HepG2 (cell line): ENCODE results near the gene RNF150.

ENCODE experiments used
- DPF2 ChIP-seq: sonication (generic); formaldehyde crosslinking; IDR thresholded peaks from 2 replicates; pipeline ENCODE4 v1.4.0; 2020; ENCODE audit warnings: mild to moderate bottlenecking, low read depth, missing genetic modification reagents, borderline replicate concordance
- KAT2B ChIP-seq: fragments of 150-350 bp; IDR thresholded peaks from 2 replicates; pipeline ENCODE4 v1.6.1; 2014; ENCODE audit warnings: low read depth, low read length, borderline replicate concordance
- MXI1 ChIP-seq: IDR thresholded peaks from 3 replicates; pipeline ENCODE4 v1.6.1; 2012; ENCODE audit warnings: low read depth, low read length, inconsistent platforms, borderline replicate concordance
- NFATC3 ChIP-seq: sonication (generic); formaldehyde crosslinking; IDR thresholded peaks from 2 replicates; pipeline ENCODE4 v1.5.1; 2020; ENCODE audit warnings: mild to moderate bottlenecking, missing genetic modification reagents
- PHF5A ChIP-seq: IDR thresholded peaks from one replicate; pipeline ENCODE4 v1.6.1; 2018; ENCODE audit warnings: low read depth, missing genetic modification reagents; ENCODE audit not compliant: unreplicated experiment
- RCOR2 ChIP-seq: IDR thresholded peaks from 2 replicates; pipeline ENCODE4 v1.6.1; 2016; ENCODE audit warnings: missing biosample characterization, missing genetic modification reagents
- SP1 ChIP-seq, 2 experiments: fragments of 450-650 bp in 1 of 2; sonication (generic) in 1 of 2; formaldehyde crosslinking in 1 of 2; IDR thresholded peaks; 2 replicates each; pipeline versions ENCODE4 v1.4.0 to v1.6.1; 2016 to 2020; ENCODE audit warnings: missing genetic modification reagents in 1 of 2
- TRIM24 ChIP-seq: sonication (generic); formaldehyde crosslinking; IDR thresholded peaks from 2 replicates; pipeline ENCODE4 v1.8.0; 2022; ENCODE audit warnings: mild to moderate bottlenecking, missing genetic modification reagents
- ZNF12 ChIP-seq: sonication (generic); formaldehyde crosslinking; IDR thresholded peaks from 2 replicates; pipeline ENCODE4 v1.5.0; 2020; ENCODE audit warnings: missing genetic modification reagents

GRCh38 chr4:140851804-140852203 lies 281.5 kb downstream of the RNF150 start:
- TF ChIP-seq ZNF12 (no peak), NFATC3 (CRISPR knock-in tag) (no peak), TRIM24 (CRISPR knock-in tag) (no peak), RCOR2 (no peak), MXI1 (no peak), SP1 (IDR thresholded peaks at IDR 0.05) (no peak), SP1 (CRISPR knock-in tag; IDR thresholded peaks at IDR 0.05) (no peak), PHF5A (CRISPR knock-in tag) (no peak), DPF2 (CRISPR knock-in tag) (no peak), KAT2B (no peak)
